Left hindlimb (tissue), 1 donor: ENCODE measurements around the gene PCK1.

Source experiments
- DNase-seq: peaks from one replicate; pipeline ENCODE4 v3.0.0-alpha.2; 2018

PCK1 gene

GRCh38 chr20:57536771-57537724, 23.9 kb upstream of the PCK1 start:
- DNase-seq, result no peak

- no peak for DNase-seq
Observed at GRCh38 chr20:57537822-57538221, 23.1 kb upstream of the PCK1 start.

- no peak for DNase-seq
Observed at GRCh38 chr20:57539889-57540288, 21.0 kb upstream of the PCK1 start.

DNA sequence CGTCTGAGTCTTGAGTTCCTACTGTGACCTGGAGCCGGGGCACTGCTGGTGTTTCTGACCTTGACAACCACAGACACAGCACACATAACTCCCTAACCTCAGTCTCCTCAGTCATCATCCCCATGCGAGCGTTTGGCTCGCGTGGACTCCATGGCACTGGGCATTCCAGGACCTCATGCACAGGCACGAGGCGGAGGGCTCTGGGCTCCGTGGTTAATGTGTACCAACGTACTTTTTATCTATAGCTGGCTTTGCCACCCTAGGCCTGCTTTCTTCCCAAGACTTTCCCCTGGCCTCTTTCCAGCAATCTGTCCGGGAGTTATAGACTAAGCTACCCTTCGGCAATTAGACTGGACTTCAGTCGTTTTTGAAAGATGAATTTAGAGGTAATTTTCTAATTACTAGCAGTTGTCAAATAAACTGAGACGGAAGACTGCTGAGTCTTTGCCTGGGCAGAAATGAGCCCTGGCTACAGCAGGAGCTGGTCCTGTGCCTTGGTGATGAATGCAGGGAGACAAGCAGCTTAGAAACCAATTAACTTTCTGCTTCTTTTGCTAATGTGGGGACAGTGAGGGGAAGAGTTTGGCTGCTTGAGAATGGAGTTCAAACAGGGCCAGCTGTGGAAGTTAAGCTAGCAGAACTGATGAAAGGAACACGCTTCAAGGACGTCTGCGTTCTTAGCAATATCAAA, 19.9 kb upstream of the PCK1 start:
- DNase-seq, result no peak

GRCh38 chr20:57543754-57544153, 17.2 kb upstream of the PCK1 start:
- no peak for DNase-seq

DNA sequence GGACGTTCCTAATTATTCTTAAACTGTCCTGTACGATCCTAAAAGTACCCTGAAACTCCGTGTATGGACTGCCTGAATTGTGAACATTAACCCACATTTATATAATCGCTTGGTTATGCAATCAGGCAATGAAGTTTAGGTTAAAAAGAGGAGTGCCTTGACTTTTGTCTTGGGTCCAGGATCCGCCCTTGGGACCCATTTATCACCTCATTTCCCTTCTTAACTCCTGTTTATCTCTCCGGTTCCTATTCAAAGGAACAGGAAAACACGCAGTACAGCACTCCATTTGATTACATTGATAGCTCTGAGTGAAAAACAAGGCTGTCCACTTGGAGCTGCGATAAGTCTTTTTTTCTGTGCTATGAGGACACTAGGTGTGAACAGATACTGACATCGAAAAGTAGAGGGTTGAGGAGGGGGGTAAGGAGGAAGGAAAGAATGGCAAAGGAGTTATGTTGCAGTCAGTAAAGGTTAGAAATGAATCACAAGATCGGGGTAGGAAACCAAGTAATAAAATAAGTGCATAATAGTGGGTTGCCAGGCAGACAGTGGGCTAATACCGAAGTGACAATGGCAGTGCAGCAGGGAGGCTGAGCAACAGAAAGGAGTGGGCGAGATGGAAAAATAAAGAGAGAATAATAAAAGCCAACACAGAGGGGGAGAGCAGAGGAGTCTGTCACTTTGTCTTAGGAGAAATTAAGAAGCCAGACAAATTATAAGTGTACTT, 15.9 kb upstream of the PCK1 start:
- no peak for DNase-seq

DNA sequence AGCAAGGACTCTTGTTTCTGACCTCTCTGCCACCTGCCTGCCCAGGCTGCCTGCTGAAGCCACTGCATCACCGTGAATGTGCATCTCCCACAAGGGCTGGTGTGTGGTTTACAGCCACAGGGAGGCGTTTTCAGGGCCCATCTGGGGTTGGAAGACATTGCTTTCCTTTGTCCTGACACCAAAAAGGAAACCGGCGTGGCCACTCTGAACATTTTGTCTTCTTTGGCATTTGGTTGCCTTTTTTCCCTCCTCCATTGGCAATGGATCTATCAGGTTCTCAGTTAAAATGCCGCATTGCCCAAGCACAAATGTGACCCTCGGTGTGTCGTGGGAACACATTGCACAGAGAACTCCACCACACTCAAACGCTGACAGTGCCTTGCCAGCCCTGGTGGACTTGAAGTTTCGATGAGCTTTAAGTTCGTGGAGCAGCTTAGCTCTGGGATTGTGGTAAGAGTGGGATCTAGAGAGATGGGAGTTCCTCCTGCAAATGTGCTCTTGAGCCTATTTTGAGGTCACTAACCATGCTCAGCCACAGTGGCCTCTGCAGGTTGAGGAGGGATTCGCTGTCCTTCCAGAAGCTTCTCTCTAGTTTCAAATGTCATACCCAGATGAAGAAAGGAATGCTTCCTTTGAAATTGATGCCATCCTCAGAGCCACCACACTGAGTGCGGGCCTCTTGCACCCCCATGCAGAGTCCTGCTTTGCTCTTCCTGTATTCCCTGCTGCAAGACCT, 14.8 kb upstream of the PCK1 start:
- no peak for DNase-seq

DNA sequence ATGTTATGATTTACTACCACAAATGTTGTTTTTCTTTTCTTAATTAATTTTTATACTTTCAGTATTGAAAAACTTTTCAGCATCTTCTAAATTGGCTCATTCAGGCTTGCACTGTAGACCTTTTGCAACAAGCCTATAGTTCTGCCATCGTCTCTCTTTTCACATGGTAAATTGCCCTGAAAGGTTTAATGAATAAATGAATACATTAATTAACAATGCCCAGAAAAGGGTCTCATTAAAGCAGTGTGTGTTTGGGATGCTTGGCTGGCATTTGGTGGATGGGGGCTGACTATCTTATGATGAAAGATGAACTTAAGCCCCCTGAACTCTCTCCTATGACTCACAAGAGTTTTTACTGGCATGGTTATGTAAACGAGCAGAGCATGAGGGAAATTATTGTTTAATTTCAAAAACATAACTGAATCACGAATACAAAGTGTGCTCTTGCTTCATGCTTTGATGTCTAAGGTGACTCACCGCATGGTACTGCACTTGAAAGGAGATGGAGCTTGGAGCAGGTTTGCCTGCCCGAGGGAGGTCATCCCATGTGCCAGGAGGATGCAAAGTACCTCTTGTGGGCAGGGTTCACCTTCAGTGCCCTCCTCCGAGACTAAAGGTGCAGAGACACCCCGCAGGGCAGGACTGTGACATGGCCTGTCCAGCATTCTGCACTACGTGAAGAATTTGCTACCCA, 13.8 kb upstream of the PCK1 start:
- DNase-seq, result no peak

DNA sequence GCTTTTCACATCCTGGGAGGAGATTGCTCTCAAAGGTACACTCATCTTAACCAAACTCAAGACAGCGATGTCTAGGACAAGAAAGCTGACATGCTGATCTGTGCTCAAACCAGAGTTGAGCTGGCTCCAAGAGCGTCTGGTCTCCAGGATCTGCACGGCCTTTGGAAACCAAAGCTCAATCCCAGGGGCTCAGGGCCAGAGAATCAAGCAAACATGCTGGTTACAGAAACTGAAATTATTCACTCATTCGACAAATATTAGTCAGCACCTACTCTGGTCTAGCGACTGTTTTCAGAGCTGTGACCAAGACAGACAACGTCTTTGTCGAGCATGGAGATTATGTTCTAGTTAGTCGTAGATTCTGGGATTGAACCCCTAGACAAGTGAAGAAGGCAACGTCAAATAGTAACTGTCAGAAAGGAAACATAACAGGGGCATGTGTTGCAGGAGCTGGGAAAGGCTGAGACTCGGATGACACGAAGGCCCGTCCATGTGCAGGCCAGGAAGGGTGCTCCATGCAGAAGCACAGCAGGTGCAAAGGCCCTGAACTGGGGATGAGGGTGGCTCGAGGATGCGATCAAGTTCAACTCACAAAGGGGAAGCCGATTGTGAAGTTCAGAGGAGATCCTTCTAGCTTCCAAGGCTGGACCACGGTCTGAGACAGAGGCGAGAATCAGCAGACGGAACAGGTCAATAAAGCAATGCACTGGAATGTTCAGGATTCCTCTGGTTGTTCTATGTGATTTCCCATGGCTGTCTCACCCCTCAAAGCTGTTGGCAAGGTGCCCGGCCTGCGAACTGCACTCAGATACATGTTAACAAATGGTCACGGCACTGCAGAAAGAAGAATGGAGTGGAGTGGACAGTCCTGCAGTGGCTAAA, 12.5 kb upstream of the PCK1 start:
- DNase-seq, result no peak

- DNase-seq, result no peak
Observed at GRCh38 chr20:57552471-57552870, 8.4 kb upstream of the PCK1 start.

GRCh38 chr20:57553376-57554018, 7.4 kb upstream of the PCK1 start:
- no peak for DNase-seq

- DNase-seq, result no peak
Observed at GRCh38 chr20:57555457-57556184, 5.3 kb upstream of the PCK1 start.

- no peak for DNase-seq
Observed at GRCh38 chr20:57556980-57557274, 4.0 kb upstream of the PCK1 start.

GRCh38 chr20:57557926-57558613, 2.8 kb upstream of the PCK1 start:
- no peak for DNase-seq

- no peak for DNase-seq
Observed at GRCh38 chr20:57558614-57559288, 2.2 kb upstream of the PCK1 start.

DNA sequence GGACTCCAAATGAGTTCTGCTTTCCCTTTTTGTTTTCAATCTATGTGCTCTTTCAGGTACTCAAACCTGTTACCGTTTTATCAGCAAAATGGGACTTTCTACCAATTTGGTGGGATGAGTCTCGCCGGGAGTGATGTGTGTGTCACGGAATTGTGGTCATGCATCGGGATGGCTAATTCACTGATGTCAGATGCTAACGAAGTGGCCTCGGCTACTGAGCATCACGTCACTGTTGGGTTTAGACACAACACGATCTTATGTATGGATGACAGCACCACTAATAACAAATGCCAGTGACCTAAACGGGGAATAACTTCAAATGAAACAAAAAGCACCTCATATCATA, 1.6 kb upstream of the PCK1 start:
- no peak for DNase-seq

DNA sequence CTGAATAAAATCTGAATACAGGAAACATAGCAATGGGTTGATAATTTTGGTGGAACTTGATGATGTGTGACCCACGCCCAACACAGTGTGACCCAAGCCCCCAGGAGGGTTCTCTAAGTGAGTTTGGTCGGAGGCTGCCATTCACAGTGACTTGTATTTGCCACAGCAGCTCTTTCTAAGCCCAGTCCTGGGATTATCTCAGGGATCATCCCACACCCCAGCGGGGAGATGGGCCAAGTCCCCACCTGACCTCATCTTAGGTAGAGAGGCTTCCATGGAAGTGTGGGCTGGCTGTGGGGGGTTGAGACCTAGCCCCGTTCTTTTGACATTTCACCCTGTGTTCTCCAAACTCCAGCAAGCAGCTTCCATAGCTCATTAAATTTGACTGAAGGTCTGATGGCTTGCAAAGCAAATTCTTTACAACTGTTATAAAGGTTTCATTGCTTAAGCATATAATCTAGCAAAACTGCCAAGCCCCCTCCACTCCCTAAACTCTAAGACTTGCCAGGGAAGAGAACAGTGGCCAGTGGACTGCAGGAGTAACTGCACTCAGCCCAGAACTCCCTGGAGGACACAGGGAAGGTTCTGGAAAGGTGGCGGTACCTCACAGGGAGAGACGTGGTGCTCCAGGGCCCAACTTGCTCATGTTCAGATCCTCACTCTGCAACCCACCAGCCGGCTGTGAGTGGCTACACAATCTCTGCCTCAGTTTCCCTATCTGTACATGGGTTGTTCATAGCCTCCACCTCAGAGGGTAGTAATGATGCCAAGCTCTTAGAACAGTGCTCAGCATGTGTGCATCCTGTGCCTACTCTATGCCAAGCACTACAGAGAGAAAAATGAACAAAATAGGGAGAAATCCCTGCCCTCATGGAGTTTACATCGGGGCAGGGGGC, 1.0 kb upstream of the PCK1 start:
- DNase-seq, result no peak
